Endometrium (tissue), 2 donors: ENCODE results near the gene IFIT1B.
"Not testable (repeated sequence)": the region's sequence is repeated elsewhere in the genome, so short reads cannot be mapped to it uniquely, and the experiment has no call there.

ENCODE experiments used
- FAIRE-seq: peaks from 2 replicates; lab custom pipeline; 2012; peaks lifted over from hg19 to GRCh38; lab: Jason Lieb, UNC
- donor health status: control.
- donor health status: control.

The IFIT1B gene

DNA sequence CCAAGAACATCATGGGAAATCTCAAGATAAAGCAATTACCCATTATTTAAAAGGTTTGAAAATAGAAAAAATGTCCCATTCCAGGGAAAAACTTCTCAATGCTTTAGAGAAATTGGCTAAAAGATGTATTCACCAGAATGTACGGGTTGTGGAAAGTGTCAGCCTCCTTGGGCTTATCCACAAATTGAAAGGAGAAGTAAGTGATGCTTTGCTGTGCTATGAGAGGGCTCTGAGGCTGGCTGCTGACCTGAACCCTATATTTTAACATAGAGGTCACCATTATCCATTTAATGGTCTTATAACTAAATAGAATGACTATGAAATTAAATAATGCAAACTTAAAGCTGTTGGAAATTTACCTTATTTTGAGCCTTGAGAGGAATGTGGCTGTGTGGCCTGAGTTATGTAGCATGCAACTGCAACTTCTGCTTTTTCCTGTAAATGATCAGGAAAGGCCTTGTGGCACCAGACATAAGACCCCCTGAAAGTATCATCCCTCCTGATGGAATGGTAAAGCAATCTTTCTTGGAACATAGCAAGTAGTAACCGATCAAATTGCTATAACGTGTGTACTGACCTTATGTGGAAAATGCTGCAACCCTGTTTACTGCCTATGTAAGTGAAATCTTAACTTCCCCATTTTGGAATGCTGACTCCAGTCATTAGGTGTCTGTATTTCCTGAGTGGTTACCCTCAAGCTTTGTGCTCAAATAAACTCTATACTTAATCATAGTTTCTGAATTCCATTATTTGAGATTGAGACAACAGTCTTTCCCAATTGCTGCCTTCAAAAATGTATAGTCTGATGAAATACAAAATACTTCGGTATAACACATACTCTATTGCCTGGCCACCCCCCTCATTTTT, 6.9 kb downstream of the IFIT1B start:
- no peak for FAIRE-seq

DNA sequence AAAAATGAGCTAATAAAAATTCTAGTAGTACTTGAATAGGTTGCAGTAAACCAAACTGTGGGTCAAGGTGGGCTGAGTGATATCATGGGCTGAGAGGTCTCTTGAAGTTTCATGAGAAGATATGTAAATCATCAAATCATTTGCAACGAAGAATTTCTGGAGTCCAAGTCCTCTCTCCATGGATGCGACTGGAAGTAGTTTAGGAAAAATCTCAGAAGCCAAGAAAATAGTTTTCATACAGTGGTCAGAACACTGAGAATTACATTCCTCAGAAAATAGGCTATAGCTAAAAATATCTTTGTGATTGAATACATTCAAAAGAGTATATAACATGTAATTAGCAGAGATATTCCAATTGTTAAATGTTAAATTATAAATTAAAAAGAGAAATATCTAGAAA, 10.9 kb downstream of the IFIT1B start:
- FAIRE-seq: no peak

DNA sequence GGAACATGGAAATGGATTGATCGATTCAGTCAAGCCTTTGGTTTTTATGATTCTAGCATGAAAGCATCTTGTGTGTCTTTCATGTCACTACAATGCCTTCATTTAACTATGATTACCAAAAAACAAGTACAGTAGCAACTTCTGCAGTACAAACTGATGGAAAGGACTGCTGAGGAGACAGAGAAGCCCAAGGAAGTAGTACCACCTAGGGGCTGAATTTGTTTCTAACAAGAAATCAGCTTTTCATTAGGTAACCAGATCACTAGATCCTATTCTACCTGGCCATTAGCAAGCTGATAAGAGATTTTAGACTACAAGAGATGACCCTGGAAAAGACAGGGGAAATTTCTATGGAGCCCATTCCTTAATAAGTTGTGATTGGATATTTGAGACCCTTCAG, 11.4 kb downstream of the IFIT1B start:
- no peak for FAIRE-seq

DNA sequence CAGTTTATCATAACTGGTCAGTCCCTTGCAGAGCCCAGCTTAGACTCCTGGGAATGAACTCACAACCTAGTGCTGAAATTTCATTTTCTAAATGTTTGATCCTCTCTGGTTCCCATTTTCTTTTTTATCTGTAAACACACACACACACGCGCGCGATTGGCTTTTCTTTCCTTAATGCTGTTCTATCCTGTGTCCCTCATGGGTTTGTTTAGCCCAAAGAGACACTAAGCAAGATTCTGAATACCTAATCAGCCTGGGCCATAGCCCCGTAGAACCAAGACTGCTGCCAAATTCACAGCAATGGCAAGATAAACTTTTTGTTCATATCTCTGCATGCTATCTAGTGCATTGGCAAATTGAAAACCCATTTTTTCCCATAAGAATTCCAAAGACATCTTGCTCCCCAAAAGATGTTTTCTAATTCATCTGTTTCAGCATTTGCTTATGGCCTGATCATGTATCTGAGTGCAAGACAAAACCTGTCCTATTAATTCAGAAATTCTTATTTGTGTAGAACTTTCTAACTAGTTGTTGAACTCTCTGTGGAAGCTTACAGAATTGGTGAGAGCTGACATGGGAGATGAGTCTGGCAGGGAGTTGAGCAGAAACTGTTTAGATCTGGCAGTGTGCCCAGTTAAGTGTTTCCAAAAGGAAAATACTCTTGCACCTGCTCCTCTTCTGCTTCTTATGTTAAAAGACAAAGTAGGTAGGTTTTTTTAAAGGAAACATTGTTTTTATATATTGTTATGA, 12.8 kb downstream of the IFIT1B start:
- no peak for FAIRE-seq

DNA sequence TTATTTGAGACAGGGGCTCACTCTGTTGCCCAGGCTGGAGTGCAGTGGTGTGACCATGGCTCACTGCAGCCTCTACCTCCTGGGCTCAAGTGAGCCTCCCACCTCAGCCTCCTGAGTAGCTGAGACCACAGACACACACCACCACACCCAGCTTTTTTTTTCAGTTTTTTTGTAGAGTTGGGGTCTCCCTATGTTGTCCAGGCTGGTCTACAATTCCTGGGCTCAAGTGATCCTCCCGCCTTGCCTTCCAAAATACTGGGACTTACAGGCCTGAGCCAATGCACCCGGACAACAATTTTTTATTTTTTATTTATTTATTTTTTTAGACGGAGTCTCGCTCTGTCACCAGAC, 13.3 kb downstream of the IFIT1B start:
- not testable (repeated sequence) for FAIRE-seq

DNA sequence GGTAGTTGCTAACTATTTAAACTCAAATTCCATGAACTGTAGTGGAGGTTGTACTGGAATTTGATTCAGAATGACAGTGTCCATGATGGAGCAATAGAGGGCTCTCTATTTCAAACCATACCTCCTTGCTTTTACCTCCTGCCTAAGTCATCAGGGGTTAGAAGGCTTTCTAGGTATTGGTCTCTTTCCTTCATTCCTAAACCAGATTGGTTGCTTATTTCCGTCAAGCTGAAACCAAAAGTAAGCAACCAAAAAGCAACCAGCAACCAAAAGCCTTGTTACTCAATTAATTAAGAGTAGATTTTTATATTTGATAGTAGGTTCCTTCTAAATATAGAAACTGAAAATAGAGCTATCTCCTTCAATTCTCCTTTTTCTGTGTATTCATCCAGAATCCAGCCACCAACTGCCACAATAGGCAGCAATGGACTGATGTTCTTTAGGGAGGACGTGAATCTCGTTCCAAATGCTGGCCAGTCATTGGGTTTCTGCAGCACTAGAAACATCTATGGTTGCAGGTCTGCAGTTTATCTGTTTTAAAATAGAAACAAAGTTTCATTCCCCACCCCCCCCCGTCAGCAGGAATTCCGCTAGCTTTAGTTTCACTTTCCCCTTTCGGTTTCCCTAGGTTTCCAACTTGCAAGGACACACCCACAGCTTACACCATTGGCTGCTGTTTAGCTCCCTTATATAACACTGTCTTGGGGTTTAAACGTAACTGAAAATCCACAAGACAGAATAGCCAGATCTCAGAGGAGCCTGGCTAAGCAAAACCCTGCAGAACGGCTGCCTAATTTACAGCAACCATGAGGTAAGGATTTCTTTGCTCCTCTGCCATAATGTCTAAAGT, 14.3 kb downstream of the IFIT1B start, which contains the start of gene IFIT1:
Gene IFIT1 (plus strand): TSS at position 717 of the 850 bp plus-strand sequence. CDS start 90 bp downstream, at position 807.
- peak; percentile 80 for FAIRE-seq

DNA sequence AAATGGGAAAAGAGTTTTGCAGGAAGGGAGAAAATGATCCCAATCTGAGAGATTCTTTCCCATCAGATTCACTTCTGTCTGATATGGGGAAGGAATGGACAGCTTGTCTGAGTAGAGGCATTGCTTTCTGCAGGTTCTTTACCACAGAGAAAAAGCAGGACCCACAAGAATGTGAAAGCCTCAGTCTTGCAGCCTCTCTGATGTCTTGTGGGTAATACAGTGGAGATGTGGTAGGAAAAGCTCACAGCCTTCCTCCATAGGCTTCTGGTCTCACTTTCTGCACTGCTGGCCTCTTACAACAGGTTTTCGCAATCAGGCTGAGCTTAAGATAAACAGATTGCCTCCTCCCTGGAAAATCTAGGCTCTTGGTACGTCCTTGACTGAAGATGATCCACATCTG, 15.1 kb downstream of the IFIT1B start:
- no peak for FAIRE-seq

DNA sequence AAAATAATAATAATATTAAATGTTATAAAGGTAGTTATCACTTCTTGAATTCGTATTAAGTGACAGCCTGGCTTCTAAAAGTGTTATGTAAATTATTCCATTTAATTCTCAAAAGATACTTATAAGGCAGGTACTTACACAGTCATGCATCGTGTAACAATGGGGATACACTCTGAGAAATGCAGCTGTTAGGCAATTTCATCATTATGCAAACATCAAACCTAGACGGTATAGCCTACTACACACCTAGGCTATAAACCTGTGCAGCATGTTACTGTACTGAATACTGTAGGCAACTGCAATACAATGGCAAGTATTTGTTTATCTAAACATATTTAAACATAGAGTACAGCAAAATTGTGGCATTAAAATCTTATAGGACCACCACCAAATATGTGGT, 16.0 kb downstream of the IFIT1B start:
- FAIRE-seq: no peak

DNA sequence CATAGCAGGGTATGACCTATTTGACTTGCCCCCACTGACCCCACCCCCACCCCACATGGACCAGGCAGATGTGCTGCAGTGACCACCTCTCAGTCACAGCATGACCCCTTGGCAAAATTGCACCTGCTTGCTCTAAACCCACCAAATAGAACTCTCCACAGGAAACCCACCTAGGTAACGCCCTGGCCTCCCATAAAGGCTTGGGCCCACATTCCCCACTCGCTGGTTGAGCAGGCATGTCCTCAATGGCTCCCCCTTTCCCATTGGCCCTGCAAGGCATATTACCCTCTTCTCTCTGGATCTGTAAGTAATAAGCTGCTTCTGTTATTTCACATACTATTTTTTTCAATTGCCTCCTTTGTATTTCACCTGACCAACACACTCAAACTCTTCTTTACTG, 17.3 kb downstream of the IFIT1B start:
- FAIRE-seq: no peak

DNA sequence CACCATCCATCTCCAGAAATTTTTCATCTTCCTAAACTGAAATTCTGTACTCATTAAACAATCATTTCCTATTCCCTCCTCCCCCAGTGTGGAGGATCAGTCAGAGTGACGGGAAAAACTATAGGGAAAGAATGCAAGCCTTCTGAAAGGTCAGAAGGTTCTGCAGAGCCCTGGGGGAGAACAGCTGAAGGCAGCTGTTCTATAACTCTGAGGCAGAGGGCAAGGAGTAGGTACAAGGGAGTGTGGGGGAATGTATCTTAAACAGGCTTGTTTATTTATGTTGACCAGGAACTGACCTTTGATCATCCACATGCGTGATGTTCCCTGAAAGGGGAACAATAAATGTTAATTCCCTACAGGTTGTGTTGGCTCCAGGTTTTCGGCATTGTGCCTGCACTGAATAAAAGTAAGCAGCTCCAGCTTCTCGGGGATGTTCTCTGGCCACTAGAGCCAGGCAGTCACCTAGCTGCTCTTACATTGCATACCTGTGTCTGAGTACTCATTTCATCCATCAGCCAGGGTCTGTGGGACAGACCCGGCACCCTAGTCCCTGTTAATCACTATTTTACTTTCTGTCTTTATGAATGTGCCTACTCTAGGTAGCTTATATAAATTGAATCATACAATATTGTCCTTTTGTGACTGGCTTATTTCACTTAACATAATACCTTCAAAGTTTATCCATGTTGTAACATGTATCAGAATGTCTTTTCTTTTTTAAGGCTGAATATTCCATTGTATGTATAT, 20.3 kb downstream of the IFIT1B start:
- no peak for FAIRE-seq

DNA sequence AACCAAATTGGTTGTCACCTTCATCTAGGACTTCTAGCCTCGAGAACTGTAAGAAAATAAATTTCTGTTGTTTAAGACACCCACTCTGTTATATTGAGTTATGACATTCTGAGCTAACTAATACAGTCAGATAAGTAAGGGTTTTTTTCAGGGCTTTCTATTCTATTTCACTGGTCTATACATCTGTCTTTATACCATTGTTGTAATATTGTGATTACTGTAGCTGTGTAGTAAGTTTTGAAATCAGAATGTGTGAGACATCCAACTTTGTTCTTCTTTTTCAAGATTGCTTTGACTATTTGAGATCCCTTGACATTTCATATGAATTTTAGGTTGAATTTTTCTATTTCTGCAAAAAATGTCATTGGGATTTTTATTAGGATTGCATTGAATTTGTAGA, 22.1 kb downstream of the IFIT1B start:
- FAIRE-seq: no peak

DNA sequence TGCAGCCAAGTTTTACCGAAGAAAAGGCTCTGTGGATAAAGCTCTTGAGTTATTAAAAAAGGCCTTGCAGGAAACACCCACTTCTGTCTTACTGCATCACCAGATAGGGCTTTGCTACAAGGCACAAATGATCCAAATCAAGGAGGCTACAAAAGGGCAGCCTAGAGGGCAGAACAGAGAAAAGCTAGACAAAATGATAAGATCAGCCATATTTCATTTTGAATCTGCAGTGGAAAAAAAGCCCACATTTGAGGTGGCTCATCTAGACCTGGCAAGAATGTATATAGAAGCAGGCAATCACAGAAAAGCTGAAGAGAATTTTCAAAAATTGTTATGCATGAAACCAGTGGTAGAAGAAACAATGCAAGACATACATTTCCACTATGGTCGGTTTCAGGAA, 25.2 kb downstream of the IFIT1B start:
- FAIRE-seq: no peak

DNA sequence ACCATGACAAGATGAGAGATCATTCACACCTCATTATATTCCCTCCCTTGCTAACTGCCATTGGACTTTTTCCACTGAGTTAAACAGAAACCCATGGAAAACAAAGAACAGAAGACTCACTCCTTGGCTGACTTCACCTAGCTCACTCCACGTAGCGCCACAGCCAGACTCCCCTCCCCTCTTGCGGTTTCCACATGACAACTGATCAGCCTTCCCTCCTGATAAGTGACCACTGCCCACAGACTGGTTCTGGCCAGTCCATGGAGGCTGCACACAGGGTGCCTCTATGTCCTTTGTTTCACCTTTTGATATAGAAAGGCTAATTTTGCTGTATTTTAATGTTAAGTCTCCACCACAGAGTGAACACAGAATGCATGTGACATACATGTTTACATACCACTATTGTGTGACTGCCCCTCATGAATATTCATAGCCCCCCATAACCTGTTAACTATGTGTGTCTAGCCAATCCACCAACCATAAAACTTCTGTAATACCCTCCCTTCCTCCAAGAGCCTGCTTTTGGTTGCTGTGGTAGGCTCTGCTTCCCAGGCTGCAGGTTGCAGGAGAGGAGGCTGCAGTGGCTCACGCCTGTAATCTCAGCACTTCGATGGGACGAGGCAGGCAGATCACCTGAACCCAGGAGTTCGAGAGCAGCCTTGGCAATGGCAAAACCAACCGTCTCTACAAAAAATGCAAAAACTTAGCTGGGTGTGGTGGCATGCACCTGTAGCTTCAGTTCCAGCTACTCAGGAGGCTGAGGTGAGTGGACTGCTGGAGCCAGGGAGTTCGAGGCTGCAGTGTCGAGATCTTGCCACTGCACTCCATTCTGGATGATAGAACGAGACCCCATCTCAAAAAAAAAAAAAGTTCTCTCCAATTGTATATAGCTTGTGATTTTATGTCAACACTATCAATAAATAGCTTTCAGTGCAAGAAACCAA, 26.5 kb downstream of the IFIT1B start:
- FAIRE-seq: no peak

DNA sequence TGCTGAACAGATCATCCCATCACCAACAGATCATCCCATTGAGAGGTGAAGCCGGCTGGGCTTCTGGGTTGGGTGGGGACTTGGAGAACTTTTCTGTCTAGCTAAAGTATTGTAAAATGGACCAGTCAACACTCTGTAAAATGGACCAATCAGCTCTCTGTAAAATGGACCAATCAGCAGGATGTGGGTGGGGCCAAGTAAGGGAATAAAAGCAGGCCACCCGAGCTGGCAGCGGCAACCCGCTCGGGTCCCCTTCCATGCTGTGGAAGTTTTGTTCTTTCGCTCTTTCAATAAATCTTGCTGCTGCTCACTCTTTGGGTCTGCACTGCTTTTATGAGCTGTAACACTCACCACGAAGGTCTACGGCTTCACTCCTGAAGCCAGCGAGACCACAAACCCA, 28.3 kb downstream of the IFIT1B start:
- FAIRE-seq: not testable (repeated sequence)

DNA sequence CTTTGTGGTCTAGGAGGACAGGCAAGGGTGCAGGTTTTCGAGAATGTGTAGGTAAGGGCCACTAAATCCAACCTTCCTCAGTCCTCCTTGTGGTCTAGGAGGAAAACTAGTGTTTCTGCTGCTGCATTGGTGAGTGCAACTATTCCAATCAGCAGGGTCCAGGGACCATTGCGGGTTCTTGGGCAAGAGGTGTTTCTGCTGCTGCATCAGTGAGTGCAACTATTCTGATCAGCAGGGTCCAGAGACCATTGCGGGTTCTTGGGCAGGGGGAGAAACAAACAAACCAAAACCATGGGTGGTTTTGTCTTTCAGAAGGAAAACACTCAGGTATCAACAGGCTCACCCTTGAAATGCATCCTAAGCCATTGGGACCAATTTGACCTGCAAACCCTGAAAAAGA, 29.9 kb downstream of the IFIT1B start:
- not testable (repeated sequence) for FAIRE-seq

DNA sequence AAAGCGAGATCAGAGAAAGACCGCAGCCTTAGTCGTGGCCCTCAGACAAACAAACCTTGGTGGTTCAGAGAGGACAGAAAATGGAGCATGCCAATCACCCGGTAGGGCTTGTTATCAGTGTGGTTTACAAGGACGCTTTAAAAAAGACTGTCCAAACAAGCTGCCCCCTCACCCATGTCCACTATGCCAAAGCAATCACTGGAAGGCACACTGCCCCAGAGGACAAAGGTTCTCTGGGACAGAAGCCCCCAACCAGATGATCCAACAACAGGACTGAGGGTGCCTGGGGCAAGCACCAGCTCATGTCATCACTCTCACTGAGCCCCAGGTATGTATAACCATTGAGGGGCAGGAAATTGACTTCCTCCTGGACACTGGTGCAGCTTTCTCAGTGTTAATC, 31.4 kb downstream of the IFIT1B start:
- not testable (repeated sequence) for FAIRE-seq

DNA sequence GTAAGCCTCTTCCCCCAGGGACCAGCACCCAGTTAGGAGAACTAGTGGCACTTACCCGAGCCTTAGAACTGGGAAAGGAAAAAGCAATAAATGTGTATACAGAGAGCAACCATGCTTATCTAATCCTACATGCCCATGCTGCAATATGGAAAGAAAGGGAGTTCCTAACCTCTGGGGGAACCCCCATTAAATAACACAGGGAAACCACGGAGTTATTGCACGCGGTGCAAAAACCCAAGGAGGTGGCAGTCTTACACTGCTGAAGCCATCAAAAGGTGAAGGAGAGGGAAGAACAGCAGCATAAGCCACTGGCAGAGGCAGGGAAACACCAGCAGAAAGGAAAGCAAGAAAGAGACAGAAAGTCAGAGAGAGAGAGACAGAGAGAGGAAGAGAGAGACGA, 32.7 kb downstream of the IFIT1B start:
- not testable (repeated sequence) for FAIRE-seq

DNA sequence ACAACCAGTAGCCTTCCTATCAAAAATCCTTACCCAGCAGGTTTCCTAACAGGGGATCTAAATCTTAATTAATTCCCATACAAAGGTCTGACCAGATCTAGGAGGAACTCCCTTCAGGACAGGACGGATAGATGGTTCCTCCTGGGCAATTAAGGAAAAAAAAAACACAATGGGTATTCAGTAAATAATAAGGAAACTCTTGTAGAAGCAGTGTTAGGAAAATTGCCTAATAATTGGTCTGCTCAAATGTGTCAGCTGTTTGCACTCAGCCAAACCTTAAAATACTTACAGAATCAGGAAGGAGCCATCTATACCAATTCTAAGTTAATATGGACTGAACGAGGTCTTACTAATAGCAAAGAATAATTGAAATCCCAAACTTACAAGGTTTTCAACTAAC, 33.3 kb downstream of the IFIT1B start:
- not testable (repeated sequence) for FAIRE-seq

DNA sequence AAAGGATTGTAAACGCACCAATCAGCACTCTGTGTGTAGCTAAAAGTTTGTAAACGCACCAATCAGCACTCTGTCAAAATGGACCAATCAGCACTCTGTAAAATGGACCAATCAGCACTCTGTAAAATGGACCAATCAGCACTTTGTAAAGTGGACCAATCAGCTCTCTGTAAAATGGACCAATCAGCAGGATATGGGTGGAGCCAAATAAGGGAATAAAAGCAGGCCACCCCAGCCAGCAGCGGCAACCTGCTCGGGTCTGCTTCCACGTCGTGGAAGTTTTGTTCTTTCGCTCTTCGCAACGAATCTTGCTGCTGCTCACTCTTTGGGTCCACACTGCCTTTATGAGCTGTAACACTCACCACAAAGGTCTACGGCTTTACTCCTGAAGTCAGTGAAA, 34.4 kb downstream of the IFIT1B start:
- FAIRE-seq: not testable (repeated sequence)

DNA sequence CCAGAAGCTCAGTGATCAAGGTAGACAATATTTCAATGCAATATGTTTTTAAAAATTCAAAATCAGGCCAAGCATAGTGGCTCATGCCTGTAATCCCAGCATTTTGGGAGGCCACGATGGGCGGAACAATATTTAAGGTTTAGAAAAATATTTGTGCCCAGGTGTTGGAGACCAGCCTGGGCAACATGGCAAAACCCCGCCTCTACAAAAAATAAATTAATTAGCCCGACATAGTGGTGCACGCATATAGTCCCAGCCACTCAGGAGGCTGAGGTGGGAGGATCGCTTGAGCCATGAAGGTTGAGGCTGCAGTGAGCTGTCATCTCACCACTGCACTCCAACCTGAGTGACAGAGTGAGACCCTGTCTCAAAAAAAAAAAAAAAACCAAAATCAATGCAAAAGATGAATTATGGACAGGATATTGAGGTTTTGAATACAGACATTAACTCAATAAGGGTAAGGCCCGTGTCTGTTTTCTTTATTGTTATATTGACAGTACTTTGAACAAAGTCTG, 35.6 kb downstream of the IFIT1B start:
- FAIRE-seq: no peak
